B cell (primary cell): ENCODE measurements around the gene TNFRSF19.

Experiments used
- EZH2 ChIP-seq: IDR thresholded peaks from 2 replicates; pipeline ENCODE4 v1.6.1; 2012; ENCODE audit warnings: borderline replicate concordance, low read depth, mild to moderate bottlenecking, moderate library complexity, low read length; ENCODE audit not compliant: insufficient read depth, poor library complexity, severe bottlenecking
- TF ChIP-seq, protein P1 (sequence below): fragments of 200-600 bp; IDR thresholded peaks from one replicate; pipeline ENCODE4 v1.8.0; 2022; ENCODE audit warnings: antibody characterized with exemption, mild to moderate bottlenecking

DNA sequence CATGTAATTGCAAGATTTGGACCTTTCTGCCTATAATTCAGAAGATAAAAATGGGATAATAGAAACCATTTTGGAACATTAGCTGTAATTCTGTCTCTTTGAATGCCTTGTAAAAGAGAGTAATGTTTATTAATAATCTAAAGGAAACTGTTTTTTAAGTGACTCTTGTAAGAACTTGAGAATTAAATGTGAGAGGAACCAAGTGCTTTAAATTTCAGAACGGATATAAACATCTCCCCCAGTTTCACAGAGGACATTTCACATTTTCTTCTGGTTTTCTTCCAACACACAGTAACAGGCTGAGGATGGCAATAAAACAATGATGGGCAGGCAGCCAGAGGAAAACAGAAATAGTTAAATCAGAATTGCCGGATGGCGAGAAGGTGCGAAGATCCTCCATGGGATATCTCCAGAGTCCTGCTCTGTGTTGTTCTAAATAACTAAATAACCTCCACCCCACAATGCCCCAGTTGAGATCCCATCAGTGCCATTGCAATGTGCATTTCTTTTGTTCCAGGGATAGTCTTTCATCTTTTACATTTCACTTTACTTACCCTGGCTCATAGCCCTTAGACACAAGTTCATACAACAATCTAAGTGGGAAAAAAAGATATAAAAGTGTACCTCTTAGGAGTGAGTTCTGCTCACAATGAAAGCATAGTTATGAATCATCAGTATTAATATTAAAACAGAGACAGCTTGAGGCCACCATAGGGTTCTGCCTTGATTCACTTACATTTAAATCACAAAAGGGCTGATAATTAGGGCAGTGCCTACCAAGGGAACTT is 73.3 kb downstream of the TNFRSF19 start:
- TF ChIP-seq, protein P1, sequence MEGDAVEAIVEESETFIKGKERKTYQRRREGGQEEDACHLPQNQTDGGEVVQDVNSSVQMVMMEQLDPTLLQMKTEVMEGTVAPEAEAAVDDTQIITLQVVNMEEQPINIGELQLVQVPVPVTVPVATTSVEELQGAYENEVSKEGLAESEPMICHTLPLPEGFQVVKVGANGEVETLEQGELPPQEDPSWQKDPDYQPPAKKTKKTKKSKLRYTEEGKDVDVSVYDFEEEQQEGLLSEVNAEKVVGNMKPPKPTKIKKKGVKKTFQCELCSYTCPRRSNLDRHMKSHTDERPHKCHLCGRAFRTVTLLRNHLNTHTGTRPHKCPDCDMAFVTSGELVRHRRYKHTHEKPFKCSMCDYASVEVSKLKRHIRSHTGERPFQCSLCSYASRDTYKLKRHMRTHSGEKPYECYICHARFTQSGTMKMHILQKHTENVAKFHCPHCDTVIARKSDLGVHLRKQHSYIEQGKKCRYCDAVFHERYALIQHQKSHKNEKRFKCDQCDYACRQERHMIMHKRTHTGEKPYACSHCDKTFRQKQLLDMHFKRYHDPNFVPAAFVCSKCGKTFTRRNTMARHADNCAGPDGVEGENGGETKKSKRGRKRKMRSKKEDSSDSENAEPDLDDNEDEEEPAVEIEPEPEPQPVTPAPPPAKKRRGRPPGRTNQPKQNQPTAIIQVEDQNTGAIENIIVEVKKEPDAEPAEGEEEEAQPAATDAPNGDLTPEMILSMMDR: no peak
- no peak for TF ChIP-seq EZH2
